ENCODE data around the gene PLA2G4D. TPM values are rescaled to one million over a fixed set of nuclear protein-coding genes. Genes with fewer than 3 reads are reported as not detected.

The PLA2G4D gene
- total and polyA plus RNA-seq, 12 donors, result not detected

DNA sequence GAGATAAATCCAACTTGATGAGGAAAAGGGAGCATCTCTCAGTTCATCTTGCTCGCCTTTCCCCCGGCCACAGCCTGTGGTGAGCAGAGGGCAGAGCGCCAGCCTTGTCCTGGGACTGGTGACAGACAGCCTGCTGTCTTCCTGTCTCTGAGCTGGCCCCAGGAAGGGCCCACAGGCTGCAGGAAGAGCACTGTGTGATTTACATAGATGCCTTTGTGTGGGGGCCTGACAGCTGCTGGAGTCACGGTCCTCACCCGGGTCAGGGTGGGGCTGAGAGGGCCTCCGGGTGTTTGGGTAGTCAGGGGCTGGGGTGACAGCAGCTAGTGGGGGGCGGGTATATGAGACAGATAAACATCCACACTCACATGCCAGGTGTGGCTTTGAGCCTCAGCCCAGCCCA, 29.3 kb downstream of the PLA2G4D start:
- peak in 1 of 2 donors; percentile 34 for DNase-seq
- Histone ChIP-seq H3K4me3 (no peak overlapping the region), H3K27me3 (no peaks in the 10 kb centered on the region), H3K27ac (no peak overlapping the region), H3K9me3 (peaks cover 0 to 4% (median 0%) of the 10 kb centered on the region in 11 donors), H3K4me1 (peaks cover 0 to 11% (median 0%) of the 10 kb centered on the region in 9 donors), H3K36me3 (no peaks in the 10 kb centered on the region)
- 39 to 40% methylated on average over 7 of the region's 7 CpGs for WGBS, 2 donors
- TF ChIP-seq, protein P1, sequence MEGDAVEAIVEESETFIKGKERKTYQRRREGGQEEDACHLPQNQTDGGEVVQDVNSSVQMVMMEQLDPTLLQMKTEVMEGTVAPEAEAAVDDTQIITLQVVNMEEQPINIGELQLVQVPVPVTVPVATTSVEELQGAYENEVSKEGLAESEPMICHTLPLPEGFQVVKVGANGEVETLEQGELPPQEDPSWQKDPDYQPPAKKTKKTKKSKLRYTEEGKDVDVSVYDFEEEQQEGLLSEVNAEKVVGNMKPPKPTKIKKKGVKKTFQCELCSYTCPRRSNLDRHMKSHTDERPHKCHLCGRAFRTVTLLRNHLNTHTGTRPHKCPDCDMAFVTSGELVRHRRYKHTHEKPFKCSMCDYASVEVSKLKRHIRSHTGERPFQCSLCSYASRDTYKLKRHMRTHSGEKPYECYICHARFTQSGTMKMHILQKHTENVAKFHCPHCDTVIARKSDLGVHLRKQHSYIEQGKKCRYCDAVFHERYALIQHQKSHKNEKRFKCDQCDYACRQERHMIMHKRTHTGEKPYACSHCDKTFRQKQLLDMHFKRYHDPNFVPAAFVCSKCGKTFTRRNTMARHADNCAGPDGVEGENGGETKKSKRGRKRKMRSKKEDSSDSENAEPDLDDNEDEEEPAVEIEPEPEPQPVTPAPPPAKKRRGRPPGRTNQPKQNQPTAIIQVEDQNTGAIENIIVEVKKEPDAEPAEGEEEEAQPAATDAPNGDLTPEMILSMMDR (IDR thresholded peaks at IDR 0.05), result no peak
- peak in 5 of 8 donors; percentile 32 to 59 (median 37) for ATAC-seq
- intact Hi-C loops (cut with DNase I), result loop anchor here in 5 of 10 donors (5.0 to 10.0 kb wide), 3 partner anchors 67 to 72 kb away; no protein-coding TSS in a partner anchor

- Histone ChIP-seq H3K9me3 (peaks cover 0 to 4% (median 0%) of the 10 kb centered on the region in 11 donors), H3K4me1 (peaks cover 0 to 14% (median 0%) of the 10 kb centered on the region in 9 donors), H3K27me3 (no peaks in the 10 kb centered on the region), H3K36me3 (no peaks in the 10 kb centered on the region), H3K4me3 (no peak overlapping the region), H3K27ac (no peak overlapping the region)
- ATAC-seq (no peak), DNase-seq (no peak)
- TF ChIP-seq, protein P1 (IDR thresholded peaks at IDR 0.05), result no peak
- intact Hi-C loops (cut with DNase I), result loop anchor here in 1 of 10 donors (5.0 to 10.0 kb wide), 2 partner anchors 71 to 77 kb away; no protein-coding TSS in a partner anchor
- WGBS, 2 donors, result 78 to 86% methylated on average over 4 of the region's 4 CpGs
These were observed 30.1 kb downstream of the PLA2G4D start for GRCh38 chr15:42064271-42064670.

GRCh38 chr15:42063122-42063848, 31.1 kb downstream of the PLA2G4D start:
- H3K27me3 ChIP-seq, result no peaks in the 10 kb centered on the region
- TF ChIP-seq, protein P1 (IDR thresholded peaks at IDR 0.05), result no peak
- WGBS, 2 donors, result 93 to 95% methylated on average over 12 of the region's 12 CpGs
- no peak overlapping the region for H3K4me3 ChIP-seq
- no peak for DNase-seq
- H3K27ac ChIP-seq, result no peak overlapping the region
- no peak for ATAC-seq
- H3K4me1 ChIP-seq, result peaks cover 0 to 14% (median 0%) of the 10 kb centered on the region in 9 donors
- H3K9me3 ChIP-seq, result peaks cover 0 to 4% (median 0%) of the 10 kb centered on the region in 11 donors
- intact Hi-C loops (cut with DNase I), result loop anchor here in 1 of 10 donors (5.0 to 10.0 kb wide), 2 partner anchors 72 to 76 kb away; no protein-coding TSS in a partner anchor
- no peaks in the 10 kb centered on the region for H3K36me3 ChIP-seq

DNA sequence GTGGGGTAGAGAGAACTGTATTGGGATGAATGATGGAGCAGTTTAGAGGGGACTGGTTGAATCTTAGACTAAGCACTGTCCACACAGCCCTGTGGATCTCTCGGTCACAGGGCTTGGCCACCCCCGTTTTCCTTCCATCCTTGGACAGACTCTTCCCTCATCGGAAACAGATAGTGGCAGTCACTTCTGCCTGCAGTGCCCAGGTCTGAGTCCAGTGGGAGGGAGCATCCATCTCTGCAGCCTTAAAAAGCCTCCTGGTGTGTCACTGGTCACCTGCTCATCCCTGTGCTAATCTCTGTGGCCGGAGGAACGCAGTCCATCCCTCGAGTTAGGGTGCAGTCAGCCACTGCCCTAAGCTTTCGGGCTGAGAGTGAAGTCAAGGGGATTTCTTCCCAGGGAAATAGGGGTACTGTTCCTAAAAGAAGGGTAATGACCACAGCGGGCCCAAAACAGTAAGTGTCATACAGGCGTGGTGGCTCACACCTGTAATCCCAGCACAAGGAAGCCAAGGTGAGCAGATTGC, 32.0 kb downstream of the PLA2G4D start:
- Histone ChIP-seq H3K27ac (no peak overlapping the region), H3K27me3 (peaks cover 0 to 8% (median 0%) of the 10 kb centered on the region in 7 donors), H3K4me3 (no peak overlapping the region), H3K36me3 (no peaks in the 10 kb centered on the region), H3K4me1 (peaks cover 0 to 16% (median 1%) of the 10 kb centered on the region in 9 donors), H3K9me3 (peaks cover 0 to under 1% (median 0%) of the 10 kb centered on the region in 11 donors)
- TF ChIP-seq, protein P1 (IDR thresholded peaks at IDR 0.05), result no peak
- no peak for ATAC-seq
- intact Hi-C loops (cut with DNase I), result loop anchor here in 1 of 10 donors (5.0 to 10.0 kb wide), 2 partner anchors 72 to 75 kb away; no protein-coding TSS in a partner anchor
- no peak for DNase-seq
- 93 to 95% methylated on average over 9 of the region's 9 CpGs for WGBS, 2 donors

All from heart right ventricle (tissue), 16 donors.